T1000 (cell line): ENCODE data around the gene ZBTB34.

Experiments used
- DNase-seq: peaks from one replicate; lab custom pipeline; 2025; ENCODE audit warnings: mixed read lengths; lab: John Stamatoyannopoulos, UW

ZBTB34 gene

GRCh38 chr9:126844085-126844484, 16.4 kb upstream of the ZBTB34 start:
- DNase-seq, result peak; percentile 30

- no peak for DNase-seq
These were observed 13.4 kb upstream of the ZBTB34 start for GRCh38 chr9:126847051-126847450.

GRCh38 chr9:126849591-126850225, 10.7 kb upstream of the ZBTB34 start:
- DNase-seq, result no peak

- no peak for DNase-seq
These were observed 9.1 kb upstream of the ZBTB34 start for GRCh38 chr9:126851286-126851880.

GRCh38 chr9:126852086-126852688, 8.3 kb upstream of the ZBTB34 start:
- no peak for DNase-seq

GRCh38 chr9:126853667-126854066, 6.8 kb upstream of the ZBTB34 start:
- no peak for DNase-seq

- DNase-seq, result no peak
These were observed 5.7 kb upstream of the ZBTB34 start for GRCh38 chr9:126854734-126855133.

GRCh38 chr9:126856326-126856877, 4.0 kb upstream of the ZBTB34 start:
- no peak for DNase-seq

GRCh38 chr9:126857261-126857960, 3.0 kb upstream of the ZBTB34 start:
- DNase-seq, result no peak

- DNase-seq, result no peak
These were observed 1.3 kb upstream of the ZBTB34 start for GRCh38 chr9:126859111-126859510.

GRCh38 chr9:126860757-126861466, 473 bp downstream of the ZBTB34 start:
- no peak for DNase-seq

GRCh38 chr9:126861707-126862103, 1.3 kb downstream of the ZBTB34 start:
- no peak for DNase-seq

GRCh38 chr9:126862104-126862761, 1.8 kb downstream of the ZBTB34 start:
- no peak for DNase-seq

GRCh38 chr9:126864771-126865170, 4.3 kb downstream of the ZBTB34 start:
- no peak for DNase-seq

- no peak for DNase-seq
These were observed 8.9 kb downstream of the ZBTB34 start for GRCh38 chr9:126869368-126869767.

GRCh38 chr9:126872516-126872915, 12.1 kb downstream of the ZBTB34 start:
- DNase-seq, result no peak

GRCh38 chr9:126874546-126875314, 14.3 kb downstream of the ZBTB34 start:
- DNase-seq, result no peak

GRCh38 chr9:126875756-126876510, 15.5 kb downstream of the ZBTB34 start:
- DNase-seq, result no peak

GRCh38 chr9:126876531-126876930, 16.1 kb downstream of the ZBTB34 start:
- DNase-seq, result no peak

GRCh38 chr9:126877418-126877817, 17.0 kb downstream of the ZBTB34 start:
- DNase-seq, result no peak
